ENCODE results near the gene LENG8. TPM values are rescaled to one million over a fixed set of nuclear protein-coding genes. Genes with fewer than 3 reads are reported as not detected.

The LENG8 gene
- total RNA-seq, 1 experiment from 2014 or later: 148 TPM

- Histone ChIP-seq H2BK120ac (ENCODE audit: low read depth, low read length, poor library complexity, severe bottlenecking) (no peak overlapping the region), H3K79me2 (ENCODE audit: insufficient read depth, low read length) (no peaks in the 10 kb centered on the region), H3K9ac (ENCODE audit: extremely low read depth, insufficient read length, low read length) (no peak overlapping the region), H3K23ac (ENCODE audit: insufficient read length, low read depth, low read length) (no peak overlapping the region), H4K8ac (replicated peaks; ENCODE audit: insufficient read length, low read depth, low read length) (no peak overlapping the region), H2BK15ac (ENCODE audit: low read depth, low read length) (no peak overlapping the region), H3K27ac (ENCODE audit: insufficient read length, low read depth, low read length) (no peak overlapping the region), H3K27me3 (ENCODE audit: insufficient read depth, low read length) (no peaks in the 10 kb centered on the region), H3K4me1 (ENCODE audit: insufficient read depth, low read length) (peaks cover 5% of the 10 kb centered on the region; the same call in 1 of the 2 replicates), H3K23me2 (ENCODE audit: insufficient read length, low read depth, low read length, poor library complexity, severe bottlenecking) (peaks cover 3% of the 10 kb centered on the region), H2BK12ac (ENCODE audit: insufficient read length, low read depth, low read length) (no peak overlapping the region), H2AFZ (ENCODE audit: low read length) (no peak overlapping the region), H3K56ac (ENCODE audit: insufficient read length, low read depth, low read length) (no peak overlapping the region), H3K18ac (ENCODE audit: insufficient read length, low read depth, low read length) (no peak overlapping the region), H3K4me2 (ENCODE audit: insufficient read depth, insufficient read length, low read length) (no peak overlapping the region), H4K91ac (ENCODE audit: insufficient read length, low read depth, low read length) (no peak overlapping the region), H3K9me3 (ENCODE audit: control insufficient read depth, low read depth, low read length) (no peaks in the 10 kb centered on the region), H3K4ac (ENCODE audit: low read depth, low read length) (no peak overlapping the region), H3T11ph (ENCODE audit: low read length) (no peak overlapping the region), H2AK5ac (ENCODE audit: insufficient read length, low read length) (no peak overlapping the region), H2BK20ac (ENCODE audit: low read depth, low read length, poor library complexity, severe bottlenecking) (no peak overlapping the region), H3K14ac (ENCODE audit: insufficient read depth, low read length) (no peak overlapping the region), H4K20me1 (ENCODE audit: control insufficient read depth, insufficient read depth, insufficient read length) (no peaks in the 10 kb centered on the region), H3K79me1 (ENCODE audit: insufficient read depth, low read depth, low read length, poor library complexity, severe bottlenecking) (no peaks in the 10 kb centered on the region), H4K5ac (ENCODE audit: insufficient read length, low read depth, low read length) (no peak overlapping the region), H2BK5ac (ENCODE audit: insufficient read length, low read length) (no peak overlapping the region)
- no peaks in the 10 kb centered on the region for H3K9me3 Mint-ChIP-seq
- H3K4me1 Mint-ChIP-seq: peaks cover 37 to 53% of the 10 kb centered on the region in 2 experiments
- peaks cover 30% of the 10 kb centered on the region for H3K27me3 Mint-ChIP-seq (ENCODE audit: low read depth)
- peaks cover 0 to 27% (median 24%) of the 10 kb centered on the region in 3 experiments; a peak in 6 of 7 replicates for H3K36me3 Mint-ChIP-seq (ENCODE audit: insufficient read depth in 1 of 3, low read depth in 3 of 3)
- no peak for TF ChIP-seq CTCF (conservative IDR thresholded peaks at IDR 0.05)
- DNase-seq: no peak
- peak overlapping the region in 1 of 3 experiments; percentile 64; a peak in 1 of 7 replicates for H3K27ac Mint-ChIP-seq
- WGBS (ENCODE audit: extremely low coverage, insufficient read length, low lambda C conversion rate): no CpG with 5 or more reads among the region's 11 CpGs
- H3K4me3 Mint-ChIP-seq: peak overlapping the region in 1 of 2 experiments; percentile 24; a peak in 2 of 5 replicates
Measured at GRCh38 chr19:54434873-54435214, 14.2 kb upstream of the LENG8 start.

Data from H9 (cell line).